ENCODE results near the gene VWA3B.

DNA sequence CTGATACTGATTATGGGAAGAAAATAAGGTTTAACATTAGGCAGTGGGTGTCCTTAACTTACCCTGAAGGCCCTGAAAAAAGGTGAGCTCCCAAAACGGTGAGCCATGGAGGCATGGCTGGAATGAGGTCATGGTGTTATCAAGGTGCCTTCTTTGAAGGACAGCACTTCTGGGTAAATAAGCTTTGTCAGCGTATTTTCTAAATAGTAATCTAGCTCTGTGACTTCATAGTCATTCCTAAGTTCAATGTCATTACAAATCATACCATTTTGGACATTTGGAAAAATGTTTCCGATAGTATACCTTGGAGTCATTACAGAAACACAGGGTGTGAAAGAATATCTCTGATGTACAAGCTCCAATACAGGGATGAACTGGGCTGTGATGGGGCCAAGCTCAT lies 224.1 kb downstream of the VWA3B start:
- TF ChIP-seq EZH2 (IDR thresholded peaks at IDR 0.05) (no peak), POLR2AphosphoS5 (IDR thresholded peaks at IDR 0.05; ENCODE audit: borderline replicate concordance, low read depth, low read length) (no peak), FOXP2 (optimal IDR thresholded peaks at IDR 0.05; ENCODE audit: control extremely low read depth, extremely low read length, insufficient read depth) (no peak)
